Measurements from ENCODE around the gene STOM.

STOM gene

DNA sequence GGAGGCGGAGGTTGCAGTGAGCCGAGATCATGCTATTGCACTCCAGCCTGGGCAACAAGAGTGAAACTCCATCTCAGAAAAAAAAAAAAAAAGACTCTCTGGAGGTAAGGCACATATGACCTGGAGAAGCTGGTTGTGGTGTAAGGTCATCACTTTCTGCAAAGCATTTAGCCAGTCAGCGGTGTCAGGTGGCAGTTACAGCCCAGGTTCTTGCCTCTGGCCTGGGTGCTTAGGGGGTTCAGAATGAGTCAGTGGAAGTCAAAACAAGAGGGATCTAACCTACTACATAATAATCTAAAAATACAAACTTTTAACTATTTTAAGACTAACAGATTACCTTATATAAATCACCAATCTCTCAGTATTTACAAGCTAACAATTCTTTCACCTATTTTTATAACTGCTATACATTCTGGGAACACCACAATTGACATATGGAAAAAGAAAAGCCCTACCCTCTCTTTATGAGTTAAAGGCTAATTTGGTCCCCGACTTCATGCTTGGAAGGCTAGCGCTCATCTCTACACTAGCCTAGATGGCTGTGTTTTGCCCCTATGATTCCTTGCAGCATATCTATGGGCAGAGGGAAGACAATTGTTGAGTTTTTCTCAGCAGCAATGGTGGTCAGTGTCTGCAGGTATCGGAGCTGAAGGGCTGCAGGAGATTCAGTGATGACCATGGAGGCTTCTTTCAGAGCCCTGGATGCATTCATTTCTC, 29.2 kb downstream of the STOM start:
- Histone ChIP-seq H3K4me1 (ENCODE audit: low read length) (peaks cover 24% of the 10 kb centered on the region), H4K20me1 (ENCODE audit: insufficient read depth, low read length) (no peaks in the 10 kb centered on the region), H3K9me2 (replicated peaks; ENCODE audit: insufficient read depth, low read length) (no peaks in the 10 kb centered on the region), H3K36me3 (replicated peaks; ENCODE audit: insufficient read depth, low read length) (no peaks in the 10 kb centered on the region), H3K9me3 (replicated peaks; ENCODE audit: insufficient read depth, low read length) (no peaks in the 10 kb centered on the region), H3K79me2 (ENCODE audit: low read length) (no peaks in the 10 kb centered on the region), H3K27me3 (replicated peaks; ENCODE audit: insufficient read depth, low read length) (no peaks in the 10 kb centered on the region), H3K27ac (ENCODE audit: low read length) (no peak overlapping the region), H3K4me3 (ENCODE audit: low read length) (no peak overlapping the region), H3F3A (ENCODE audit: insufficient read depth, low read length) (peaks cover 3% of the 10 kb centered on the region; the same call in 1 of the 2 replicates), H2AFZ (ENCODE audit: low read length) (no peak overlapping the region), H3K4me2 (ENCODE audit: low read depth, low read length) (no peak overlapping the region), H3K9ac (ENCODE audit: low read length) (no peak overlapping the region)
- TF ChIP-seq, protein P1, sequence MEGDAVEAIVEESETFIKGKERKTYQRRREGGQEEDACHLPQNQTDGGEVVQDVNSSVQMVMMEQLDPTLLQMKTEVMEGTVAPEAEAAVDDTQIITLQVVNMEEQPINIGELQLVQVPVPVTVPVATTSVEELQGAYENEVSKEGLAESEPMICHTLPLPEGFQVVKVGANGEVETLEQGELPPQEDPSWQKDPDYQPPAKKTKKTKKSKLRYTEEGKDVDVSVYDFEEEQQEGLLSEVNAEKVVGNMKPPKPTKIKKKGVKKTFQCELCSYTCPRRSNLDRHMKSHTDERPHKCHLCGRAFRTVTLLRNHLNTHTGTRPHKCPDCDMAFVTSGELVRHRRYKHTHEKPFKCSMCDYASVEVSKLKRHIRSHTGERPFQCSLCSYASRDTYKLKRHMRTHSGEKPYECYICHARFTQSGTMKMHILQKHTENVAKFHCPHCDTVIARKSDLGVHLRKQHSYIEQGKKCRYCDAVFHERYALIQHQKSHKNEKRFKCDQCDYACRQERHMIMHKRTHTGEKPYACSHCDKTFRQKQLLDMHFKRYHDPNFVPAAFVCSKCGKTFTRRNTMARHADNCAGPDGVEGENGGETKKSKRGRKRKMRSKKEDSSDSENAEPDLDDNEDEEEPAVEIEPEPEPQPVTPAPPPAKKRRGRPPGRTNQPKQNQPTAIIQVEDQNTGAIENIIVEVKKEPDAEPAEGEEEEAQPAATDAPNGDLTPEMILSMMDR (IDR thresholded peaks at IDR 0.05; ENCODE audit: low read length) = no peak
- no peak for TF ChIP-seq EZH2 (optimal IDR thresholded peaks at IDR 0.05; ENCODE audit: low read depth, low read length)
- TF ChIP-seq EZH2phosphoT487 (IDR thresholded peaks at IDR 0.05; ENCODE audit: low read length) = no peak
- peak; percentile 61 for DNase-seq

DNA sequence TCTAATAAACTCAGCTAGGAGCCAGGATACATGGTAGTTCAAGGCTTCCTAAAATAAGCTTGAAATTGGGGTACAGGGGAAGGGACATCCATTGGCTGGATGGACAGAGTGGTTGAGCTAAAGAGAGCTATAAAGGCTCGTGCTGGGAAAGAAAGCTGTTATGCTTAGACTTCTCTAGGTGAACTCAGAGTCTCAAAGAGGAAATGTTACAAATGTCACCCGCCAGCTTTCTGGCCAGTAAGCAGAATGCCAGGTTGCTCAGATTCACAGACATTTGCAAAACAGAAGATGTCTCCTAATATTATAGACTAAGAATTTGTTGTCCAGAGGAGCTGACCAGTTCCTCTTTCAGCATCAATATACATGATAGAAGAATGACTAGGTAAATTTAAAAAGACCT, 30.6 kb downstream of the STOM start:
- Histone ChIP-seq H3K9me2 (replicated peaks; ENCODE audit: insufficient read depth, low read length) (no peaks in the 10 kb centered on the region), H3K9me3 (replicated peaks; ENCODE audit: insufficient read depth, low read length) (no peaks in the 10 kb centered on the region), H3K4me2 (ENCODE audit: low read depth, low read length) (no peak overlapping the region), H3K9ac (ENCODE audit: low read length) (no peak overlapping the region), H3K27me3 (replicated peaks; ENCODE audit: insufficient read depth, low read length) (no peaks in the 10 kb centered on the region), H3K79me2 (ENCODE audit: low read length) (no peaks in the 10 kb centered on the region), H2AFZ (ENCODE audit: low read length) (no peak overlapping the region), H3F3A (ENCODE audit: insufficient read depth, low read length) (peaks cover 3% of the 10 kb centered on the region; the same call in 1 of the 2 replicates), H3K27ac (ENCODE audit: low read length) (no peak overlapping the region), H3K4me3 (ENCODE audit: low read length) (no peak overlapping the region), H4K20me1 (ENCODE audit: insufficient read depth, low read length) (no peaks in the 10 kb centered on the region), H3K4me1 (ENCODE audit: low read length) (peaks cover 13% of the 10 kb centered on the region), H3K36me3 (replicated peaks; ENCODE audit: insufficient read depth, low read length) (no peaks in the 10 kb centered on the region)
- TF ChIP-seq EZH2 (optimal IDR thresholded peaks at IDR 0.05; ENCODE audit: low read depth, low read length) (no peak), EZH2phosphoT487 (IDR thresholded peaks at IDR 0.05; ENCODE audit: low read length) (no peak)
- TF ChIP-seq, protein P1 (IDR thresholded peaks at IDR 0.05; ENCODE audit: low read length) = no peak
- no peak for DNase-seq

DNA sequence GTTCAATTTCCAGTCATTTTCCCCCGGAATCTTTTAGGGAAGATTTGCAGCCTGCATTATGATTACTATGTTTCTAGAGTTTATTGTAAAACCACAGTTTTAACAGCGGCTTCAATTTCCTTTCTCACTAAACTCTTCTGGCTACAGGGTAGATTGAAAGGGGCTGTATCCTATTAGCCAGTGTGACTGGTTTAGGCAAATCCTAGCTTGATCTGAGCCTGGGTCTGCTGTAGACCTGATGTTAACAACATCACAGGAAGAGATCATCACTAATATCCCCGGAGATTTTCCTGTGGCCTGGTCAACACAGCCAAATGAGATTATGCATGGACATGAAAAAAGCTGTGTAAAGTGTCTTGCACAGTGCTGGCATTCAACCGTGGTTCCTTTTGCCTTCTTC, 33.4 kb downstream of the STOM start:
- H3K9me3 ChIP-seq (replicated peaks; ENCODE audit: insufficient read depth, low read length) = no peaks in the 10 kb centered on the region
- H3K9ac ChIP-seq (ENCODE audit: low read length) = no peak overlapping the region
- no peaks in the 10 kb centered on the region for H3K79me2 ChIP-seq (ENCODE audit: low read length)
- no peak overlapping the region for H3K27ac ChIP-seq (ENCODE audit: low read length)
- 0 out of 2 replicates have a peak, but pooled peaks cover 3% of the 10 kb centered on the region for H3F3A ChIP-seq (ENCODE audit: insufficient read depth, low read length)
- TF ChIP-seq, protein P1 (IDR thresholded peaks at IDR 0.05; ENCODE audit: low read length) = no peak
- TF ChIP-seq EZH2 (optimal IDR thresholded peaks at IDR 0.05; ENCODE audit: low read depth, low read length) (no peak), EZH2phosphoT487 (IDR thresholded peaks at IDR 0.05; ENCODE audit: low read length) (no peak)
- H2AFZ ChIP-seq (ENCODE audit: low read length) = no peak overlapping the region
- no peak overlapping the region for H3K4me3 ChIP-seq (ENCODE audit: low read length)
- no peak for DNase-seq
- no peak overlapping the region for H3K4me2 ChIP-seq (ENCODE audit: low read depth, low read length)
- H3K36me3 ChIP-seq (replicated peaks; ENCODE audit: insufficient read depth, low read length) = no peaks in the 10 kb centered on the region
- peaks cover 6% of the 10 kb centered on the region; the same call in 1 of the 2 replicates for H3K4me1 ChIP-seq (ENCODE audit: low read length)
- no peaks in the 10 kb centered on the region for H4K20me1 ChIP-seq (ENCODE audit: insufficient read depth, low read length)
- H3K27me3 ChIP-seq (replicated peaks; ENCODE audit: insufficient read depth, low read length) = no peaks in the 10 kb centered on the region
- no peaks in the 10 kb centered on the region for H3K9me2 ChIP-seq (replicated peaks; ENCODE audit: insufficient read depth, low read length)

Measured in MM.1S (cell line).